IgD-negative memory B cell (primary cell): ENCODE results near the gene LRRC19. TPM values are rescaled to one million over a fixed set of nuclear protein-coding genes. Genes with fewer than 3 reads are reported as not detected.

Experiments
- H3K27ac Mint-ChIP-seq, 3 donors: one replicate each; pipeline ENCODE4 v1.8.0; 2020 to 2022; ENCODE audit warnings: mild to moderate bottlenecking in 3 of 3, mixed read lengths in 3 of 3, moderate library complexity in 1 of 3
- H3K27me3 Mint-ChIP-seq: one replicate; pipeline ENCODE4 v1.8.0; 2021; ENCODE audit warnings: mixed read lengths
- H3K36me3 Mint-ChIP-seq: one replicate; pipeline ENCODE4 v1.8.0; 2020; ENCODE audit warnings: mild to moderate bottlenecking, mixed read lengths
- H3K4me1 Mint-ChIP-seq, 3 donors: one replicate each; pipeline ENCODE4 v1.8.0; 2020 to 2022; ENCODE audit warnings: mixed read lengths in 3 of 3, mild to moderate bottlenecking in 1 of 3
- H3K4me3 Mint-ChIP-seq, 4 donors: one replicate each; pipeline ENCODE4 v1.8.0; 2020 to 2022; ENCODE audit warnings: mild to moderate bottlenecking in 4 of 4, mixed read lengths in 4 of 4, moderate library complexity in 3 of 4
- H3K9me3 Mint-ChIP-seq, 3 donors: one replicate each; pipeline ENCODE4 v1.8.0; 2020 to 2021; ENCODE audit warnings: mixed read lengths in 3 of 3, mild to moderate bottlenecking in 1 of 3
- polyA plus RNA-seq: library from polyadenylated mRNA; unstranded; fragments of 300-500 nt; fragmentation: Illumina TruSeq; gene quantifications from one replicate; pipeline ENCODE4 v1.2.3, GENCODE V29; 2021

The LRRC19 gene
- polyA plus RNA-seq, 1 donor from 2014 or later, result not detected

- no peaks in the 10 kb centered on the region for H3K27me3 Mint-ChIP-seq
- peaks cover 16% of the 10 kb centered on the region for H3K36me3 Mint-ChIP-seq
- peaks cover 0 to 2% (median 0%) of the 10 kb centered on the region in 3 donors for H3K4me1 Mint-ChIP-seq
- peaks cover 0 to 4% (median 0%) of the 10 kb centered on the region in 3 donors for H3K9me3 Mint-ChIP-seq
- H3K4me3 Mint-ChIP-seq, result no peak overlapping the region
- H3K27ac Mint-ChIP-seq, result no peak overlapping the region
These were observed 22.1 kb downstream of the LRRC19 start for GRCh38 chr9:26983340-26983739.

DNA sequence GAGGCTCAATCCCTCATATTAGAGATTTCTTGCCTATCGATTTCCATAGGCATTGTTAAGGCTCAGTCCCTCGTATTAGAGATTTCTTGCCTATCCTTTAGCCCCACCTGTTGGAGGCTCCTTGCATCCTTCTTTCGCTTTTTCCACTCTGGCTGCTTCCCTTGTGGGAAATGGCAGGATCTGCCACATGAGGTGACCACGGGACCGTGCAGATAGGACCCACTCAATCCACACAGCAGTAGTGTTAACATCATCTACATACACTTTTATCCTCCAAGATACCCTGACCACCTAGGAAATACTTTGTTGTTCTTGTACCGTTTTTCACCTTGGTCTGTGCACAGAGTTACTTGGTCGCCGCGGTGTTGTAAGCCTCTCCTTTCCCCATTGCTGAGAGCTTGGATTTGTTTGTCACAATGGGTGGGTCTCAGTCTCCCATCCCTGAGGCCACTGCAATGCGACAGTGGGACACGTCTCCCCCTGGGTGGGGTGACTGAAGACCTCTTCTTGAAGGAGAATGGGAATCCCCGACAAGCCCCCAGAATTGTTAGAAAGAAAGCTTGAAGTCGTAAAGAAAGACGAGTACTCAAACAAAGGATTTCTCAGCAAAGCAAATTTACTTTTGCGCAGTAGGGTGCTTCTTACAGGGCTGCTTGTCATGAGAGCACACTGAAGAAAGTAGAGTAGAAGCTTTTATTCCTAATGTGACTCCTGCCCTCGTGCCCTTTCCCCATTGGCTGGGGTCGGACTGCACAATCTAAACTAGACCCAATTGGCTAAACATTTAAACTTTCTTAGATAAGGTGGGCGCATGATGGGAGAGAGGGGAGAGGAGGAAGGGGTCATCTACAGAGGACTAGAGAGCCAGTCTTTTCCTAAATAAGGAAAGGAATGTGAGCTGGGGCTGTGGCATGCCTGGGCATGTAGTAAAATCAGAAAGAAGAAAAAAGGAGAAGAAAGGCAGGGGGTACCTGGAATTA lies 29.5 kb downstream of the LRRC19 start:
- peaks cover 0 to 2% (median 0%) of the 10 kb centered on the region in 3 donors for H3K4me1 Mint-ChIP-seq
- no peaks in the 10 kb centered on the region for H3K27me3 Mint-ChIP-seq
- H3K9me3 Mint-ChIP-seq, result no peaks in the 10 kb centered on the region
- no peak overlapping the region for H3K27ac Mint-ChIP-seq
- peaks cover 3% of the 10 kb centered on the region for H3K36me3 Mint-ChIP-seq
- no peak overlapping the region for H3K4me3 Mint-ChIP-seq

DNA sequence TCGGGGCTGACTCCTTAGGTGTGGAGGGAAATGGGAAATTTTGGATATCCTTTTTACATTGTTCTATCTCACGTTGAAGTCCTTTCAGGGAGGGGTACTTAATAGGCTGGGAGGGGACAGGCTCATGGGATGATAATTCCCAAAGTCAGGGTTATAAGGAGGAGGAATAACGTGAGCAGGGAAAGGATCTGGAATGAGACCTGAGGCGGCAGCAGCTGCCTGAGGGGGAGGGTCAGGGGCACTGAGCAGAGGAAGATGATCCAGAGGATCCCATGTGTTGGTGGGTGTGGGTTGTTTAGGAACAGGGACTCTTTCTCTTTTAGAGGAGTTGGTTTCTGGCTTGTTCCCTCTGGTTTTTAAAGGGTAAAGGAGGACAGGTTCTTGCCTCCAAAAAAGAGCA lies 30.5 kb downstream of the LRRC19 start:
- H3K27me3 Mint-ChIP-seq, result no peaks in the 10 kb centered on the region
- peaks cover 0 to under 1% (median 0%) of the 10 kb centered on the region in 3 donors for H3K9me3 Mint-ChIP-seq

GRCh38 chr9:26973989-26974388 lies 31.5 kb downstream of the LRRC19 start:
- peak overlapping the region in 1 of 3 donors; percentile 6 for H3K27ac Mint-ChIP-seq
- H3K27me3 Mint-ChIP-seq, result no peaks in the 10 kb centered on the region
- H3K36me3 Mint-ChIP-seq, result no peaks in the 10 kb centered on the region
- H3K4me3 Mint-ChIP-seq, result no peak overlapping the region
- peaks cover 0 to 4% (median 0%) of the 10 kb centered on the region in 3 donors for H3K9me3 Mint-ChIP-seq
- H3K4me1 Mint-ChIP-seq, result no peaks in the 10 kb centered on the region

More for the DNA sequence above, 30.5 kb downstream of the LRRC19 start:
- H3K4me1 Mint-ChIP-seq, result no peaks in the 10 kb centered on the region
- H3K4me3 Mint-ChIP-seq, result no peak overlapping the region
- no peak overlapping the region for H3K27ac Mint-ChIP-seq
- H3K36me3 Mint-ChIP-seq, result no peaks in the 10 kb centered on the region

GRCh38 chr9:26971721-26972120 lies 33.8 kb downstream of the LRRC19 start:
- peaks cover 2% of the 10 kb centered on the region for H3K36me3 Mint-ChIP-seq
- H3K9me3 Mint-ChIP-seq, result peaks cover 0 to 4% (median 0%) of the 10 kb centered on the region in 3 donors
- peaks cover 0 to 5% (median 0%) of the 10 kb centered on the region in 3 donors for H3K4me1 Mint-ChIP-seq
- H3K27ac Mint-ChIP-seq, result no peak overlapping the region
- no peaks in the 10 kb centered on the region for H3K27me3 Mint-ChIP-seq
- H3K4me3 Mint-ChIP-seq, result no peak overlapping the region

GRCh38 chr9:26956860-26957233 lies 48.6 kb downstream of the LRRC19 start:
- Mint-ChIP-seq H3K27ac (peak overlapping the region; percentile 81 to 98 (median 97)), H3K4me1 (peaks cover 20 to 38% (median 38%) of the 10 kb centered on the region in 3 donors)

DNA sequence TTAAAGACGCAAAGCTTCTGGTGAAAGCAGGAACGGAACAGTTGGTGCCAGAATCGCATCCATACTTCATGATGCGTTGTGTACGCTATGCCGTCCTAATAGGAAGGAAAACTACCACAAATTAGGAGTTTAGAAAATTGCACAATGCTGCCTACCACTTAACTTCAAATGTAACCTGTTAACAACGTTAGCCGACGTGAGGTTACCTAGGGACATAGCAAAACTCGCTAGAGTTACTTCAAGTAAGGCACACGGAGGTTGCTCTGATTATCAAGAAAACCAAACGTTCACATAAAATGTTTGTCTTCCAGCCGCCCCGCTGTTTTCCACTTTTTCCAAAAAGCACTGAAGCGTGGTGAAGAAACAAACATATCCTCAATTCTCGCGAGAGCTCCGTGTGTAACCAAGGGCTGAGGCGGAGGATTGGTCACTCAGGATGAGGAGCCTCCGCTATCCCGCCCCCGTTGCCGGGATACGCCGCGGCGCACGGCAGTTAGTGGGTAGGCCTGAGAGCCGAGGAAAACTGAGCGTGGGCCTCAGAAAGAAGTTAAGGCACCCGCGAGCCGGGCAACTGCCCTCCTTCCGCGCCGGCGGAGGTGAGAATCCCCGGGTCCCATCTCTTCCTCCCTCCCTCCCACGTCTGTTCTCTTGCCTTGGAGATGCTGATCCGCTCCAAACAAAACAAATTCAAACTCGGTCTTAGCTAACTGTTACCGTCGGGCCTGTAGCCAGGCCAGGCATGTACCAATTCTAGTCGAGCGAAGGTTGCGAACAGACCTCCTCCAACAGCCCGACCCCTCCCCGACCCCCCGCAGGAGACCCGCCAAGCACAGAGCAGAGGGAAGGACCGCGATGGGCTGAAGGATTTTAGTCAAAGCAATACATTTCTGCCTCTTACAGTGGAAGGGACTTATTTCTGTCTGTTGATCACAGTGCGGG lies 49.3 kb downstream of the LRRC19 start, which contains the start of gene IFT74:
IFT74 (plus strand) TSS at position 492 of the 939 bp plus-strand sequence. CDS start 5,556 bp downstream, outside the sequence.
- H3K4me3 Mint-ChIP-seq, result peak within 1 kb of the TSS; percentile 90 to 98 (median 95)
- no peaks in the 10 kb centered on the region for H3K27me3 Mint-ChIP-seq
- H3K36me3 Mint-ChIP-seq, result no peaks in the 10 kb centered on the region
- H3K9me3 Mint-ChIP-seq, result no peaks in the 10 kb centered on the region
- peaks cover 20 to 32% (median 31%) of the 10 kb centered on the region in 3 donors for H3K4me1 Mint-ChIP-seq
- H3K27ac Mint-ChIP-seq, result peak within 1 kb of the TSS; percentile 81 to 98 (median 97)

More at GRCh38 chr9:26956860-26957233, 48.6 kb downstream of the LRRC19 start:
- Mint-ChIP-seq H3K27me3 (no peaks in the 10 kb centered on the region), H3K36me3 (no peaks in the 10 kb centered on the region), H3K9me3 (no peaks in the 10 kb centered on the region), H3K4me3 (peak overlapping the region; percentile 90 to 98 (median 95))

DNA sequence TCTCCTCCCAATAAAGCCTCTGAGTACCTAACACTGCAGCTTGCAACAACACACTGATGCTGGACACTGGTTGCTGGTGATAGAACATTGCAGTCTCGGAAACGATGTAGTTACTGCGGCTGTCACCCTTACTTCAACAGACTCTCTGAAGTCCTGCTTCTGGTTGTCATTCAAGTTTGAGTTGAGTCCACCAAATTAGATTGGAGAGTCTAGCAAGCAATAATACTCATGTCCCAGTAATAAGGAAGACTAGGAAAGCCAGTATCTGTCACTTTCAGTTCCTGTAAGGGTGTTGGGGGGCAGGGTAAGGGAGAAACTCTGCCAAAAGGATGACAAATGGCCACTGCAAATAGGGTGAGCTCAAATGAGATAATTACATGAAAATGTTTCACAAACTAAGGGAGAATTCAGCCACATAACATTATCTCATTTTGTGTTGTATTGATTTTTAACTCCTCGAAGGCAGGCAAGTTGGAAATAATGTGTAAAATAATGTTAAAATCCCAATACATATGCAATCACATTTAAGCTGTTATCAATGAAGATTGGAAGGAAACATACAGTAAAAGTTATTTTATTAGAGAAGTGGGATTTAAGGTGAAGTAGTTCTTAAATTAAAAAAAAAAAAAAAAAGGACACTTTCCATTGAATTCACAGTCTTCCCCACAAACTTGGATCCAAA lies 50.1 kb downstream of the LRRC19 start:
- H3K9me3 Mint-ChIP-seq, result no peaks in the 10 kb centered on the region
- no peaks in the 10 kb centered on the region for H3K27me3 Mint-ChIP-seq
- H3K36me3 Mint-ChIP-seq, result no peaks in the 10 kb centered on the region
- H3K4me1 Mint-ChIP-seq, result peaks cover 20 to 32% (median 31%) of the 10 kb centered on the region in 3 donors
- H3K27ac Mint-ChIP-seq, result peak overlapping the region; percentile 81 to 98 (median 97)
- peak overlapping the region; percentile 90 to 98 (median 95) for H3K4me3 Mint-ChIP-seq

- Mint-ChIP-seq H3K4me3 (peak overlapping the region in 3 of 4 donors; percentile 35 to 96 (median 61)), H3K27ac (peak overlapping the region; percentile 12 to 85 (median 84)), H3K9me3 (no peaks in the 10 kb centered on the region), H3K4me1 (peaks cover 20 to 32% (median 31%) of the 10 kb centered on the region in 3 donors), H3K36me3 (no peaks in the 10 kb centered on the region), H3K27me3 (no peaks in the 10 kb centered on the region)
These were observed 51.4 kb downstream of the LRRC19 start for GRCh38 chr9:26954050-26954508.

DNA sequence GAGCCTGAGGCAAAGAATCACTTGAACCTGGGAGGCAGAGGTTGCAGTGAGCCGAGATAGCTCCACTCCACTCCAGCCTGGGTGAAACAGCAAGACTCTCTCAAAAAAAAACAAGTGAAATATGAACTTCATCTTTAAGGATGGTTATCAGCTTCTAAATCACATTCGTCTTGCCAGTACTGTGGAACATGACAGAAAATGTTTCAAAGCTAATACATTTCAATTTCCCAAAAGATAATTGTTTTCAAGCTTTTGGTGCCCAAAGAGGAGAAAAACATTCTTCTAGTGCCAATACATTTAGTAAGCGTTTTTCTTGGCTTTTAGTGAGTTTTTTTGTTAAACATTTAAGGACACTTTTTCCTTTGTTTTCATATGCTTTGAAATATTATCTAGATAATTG lies 53.7 kb downstream of the LRRC19 start:
- Mint-ChIP-seq H3K27me3 (no peaks in the 10 kb centered on the region), H3K27ac (no peak overlapping the region), H3K36me3 (no peaks in the 10 kb centered on the region), H3K9me3 (no peaks in the 10 kb centered on the region), H3K4me1 (peaks cover 18 to 35% (median 29%) of the 10 kb centered on the region in 3 donors), H3K4me3 (no peak overlapping the region)

DNA sequence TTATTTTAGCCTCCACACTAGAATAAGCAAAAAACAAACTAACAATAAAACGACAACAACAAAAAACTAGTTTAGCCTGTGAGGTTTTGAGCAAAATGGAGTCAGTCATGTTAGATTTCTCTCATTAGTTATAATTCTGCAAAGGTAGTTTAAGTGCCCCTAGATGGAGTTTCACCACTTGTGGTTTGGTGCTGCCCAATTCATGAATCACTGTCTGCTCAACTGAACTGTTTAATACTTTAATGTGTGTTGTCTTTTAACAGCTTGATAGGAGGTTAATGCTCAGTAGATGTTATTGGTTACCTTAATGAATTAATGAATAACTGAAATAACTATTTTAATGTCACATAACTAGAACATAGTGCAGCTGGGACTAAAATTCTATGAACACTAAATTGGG lies 55.0 kb downstream of the LRRC19 start:
- H3K36me3 Mint-ChIP-seq, result no peaks in the 10 kb centered on the region
- no peaks in the 10 kb centered on the region for H3K9me3 Mint-ChIP-seq
- no peaks in the 10 kb centered on the region for H3K27me3 Mint-ChIP-seq
- H3K4me3 Mint-ChIP-seq, result peak overlapping the region in 1 of 4 donors; percentile 31
- H3K27ac Mint-ChIP-seq, result no peak overlapping the region
- peaks cover 26 to 31% (median 27%) of the 10 kb centered on the region in 3 donors for H3K4me1 Mint-ChIP-seq

- H3K27me3 Mint-ChIP-seq, result no peaks in the 10 kb centered on the region
- H3K4me1 Mint-ChIP-seq, result peaks cover 24 to 30% (median 25%) of the 10 kb centered on the region in 3 donors
- no peaks in the 10 kb centered on the region for H3K36me3 Mint-ChIP-seq
- H3K27ac Mint-ChIP-seq, result no peak overlapping the region
- peak overlapping the region in 1 of 4 donors; percentile 93 for H3K4me3 Mint-ChIP-seq
- H3K9me3 Mint-ChIP-seq, result no peaks in the 10 kb centered on the region
These were observed 55.8 kb downstream of the LRRC19 start for GRCh38 chr9:26949637-26950069.

DNA sequence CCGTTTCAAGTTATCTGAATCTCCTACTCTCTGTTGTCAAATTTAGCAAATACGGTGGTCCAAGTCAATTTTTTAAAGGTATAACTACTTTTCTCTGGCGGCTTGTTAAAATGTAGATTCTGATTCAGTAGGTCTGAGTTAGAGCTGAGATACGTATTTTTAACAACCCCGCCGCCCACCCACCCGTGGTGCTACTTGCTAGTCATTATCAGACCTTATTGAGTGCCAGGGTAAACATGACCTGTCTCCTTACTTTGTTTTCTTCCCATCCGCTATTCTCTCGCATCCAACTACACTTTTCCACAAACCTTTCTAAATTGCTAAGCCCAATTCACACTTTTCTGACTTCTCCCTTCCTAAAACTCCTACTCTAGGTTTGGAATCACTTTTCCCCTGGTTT lies 57.7 kb downstream of the LRRC19 start:
- Mint-ChIP-seq H3K9me3 (no peaks in the 10 kb centered on the region), H3K36me3 (no peaks in the 10 kb centered on the region), H3K4me1 (peaks cover 24 to 35% (median 30%) of the 10 kb centered on the region in 3 donors), H3K27me3 (no peaks in the 10 kb centered on the region), H3K27ac (peak overlapping the region; percentile 93 to 99 (median 98)), H3K4me3 (peak overlapping the region; percentile 93 to 98 (median 97))
